Embryonic facial prominence (tissue), 1 donor: ENCODE measurements around the gene FLVCR1.
"Not testable (repeated sequence)": the region's sequence is repeated elsewhere in the genome, so short reads cannot be mapped to it uniquely, and the experiment has no call there.

Experiments
- DNase-seq: peaks from one replicate; pipeline ENCODE4 v3.0.0-alpha.2; 2016; ENCODE audit errors: extremely low spot score

Gene FLVCR1

DNA sequence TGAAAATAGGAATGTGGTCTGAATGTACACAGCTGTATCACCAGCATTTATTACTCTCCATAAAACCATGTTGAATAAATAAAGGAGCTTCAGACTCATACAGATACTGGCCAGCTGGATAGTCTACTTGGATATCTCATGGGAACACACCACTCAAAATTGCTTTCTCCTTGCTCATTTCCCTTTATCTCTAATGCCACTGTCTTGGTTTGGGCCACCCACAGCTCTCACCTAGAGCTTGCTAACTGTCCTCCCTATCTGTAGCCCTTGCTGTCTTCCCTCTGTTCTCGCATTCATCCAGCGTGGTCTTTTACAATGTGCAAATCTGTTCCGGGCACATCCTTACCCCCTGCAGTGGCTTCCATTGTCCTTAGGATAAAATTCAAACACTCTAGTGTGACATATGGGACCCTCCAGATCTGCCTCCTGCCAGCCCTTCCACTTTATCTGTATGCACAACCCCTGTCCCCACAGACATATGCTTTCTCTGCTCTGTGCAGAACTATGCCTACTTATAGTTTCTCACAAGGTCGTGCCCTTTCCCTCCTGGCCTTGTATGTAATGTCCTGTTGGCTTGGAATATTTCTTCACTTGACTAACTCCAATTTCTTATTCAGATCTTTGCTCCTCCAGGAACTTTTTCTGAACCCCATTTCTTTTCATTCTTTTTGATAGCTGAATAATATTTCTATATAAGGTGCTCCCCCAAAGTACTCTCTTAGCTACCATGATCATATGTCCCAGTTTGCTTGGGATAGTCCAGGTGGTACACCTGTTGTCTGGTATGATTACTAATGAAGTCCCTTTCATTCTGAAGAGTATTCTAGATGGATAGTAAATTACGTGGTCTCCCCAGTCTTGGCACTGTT is 2.9 kb downstream of the FLVCR1 start:
- DNase-seq: no peak

DNA sequence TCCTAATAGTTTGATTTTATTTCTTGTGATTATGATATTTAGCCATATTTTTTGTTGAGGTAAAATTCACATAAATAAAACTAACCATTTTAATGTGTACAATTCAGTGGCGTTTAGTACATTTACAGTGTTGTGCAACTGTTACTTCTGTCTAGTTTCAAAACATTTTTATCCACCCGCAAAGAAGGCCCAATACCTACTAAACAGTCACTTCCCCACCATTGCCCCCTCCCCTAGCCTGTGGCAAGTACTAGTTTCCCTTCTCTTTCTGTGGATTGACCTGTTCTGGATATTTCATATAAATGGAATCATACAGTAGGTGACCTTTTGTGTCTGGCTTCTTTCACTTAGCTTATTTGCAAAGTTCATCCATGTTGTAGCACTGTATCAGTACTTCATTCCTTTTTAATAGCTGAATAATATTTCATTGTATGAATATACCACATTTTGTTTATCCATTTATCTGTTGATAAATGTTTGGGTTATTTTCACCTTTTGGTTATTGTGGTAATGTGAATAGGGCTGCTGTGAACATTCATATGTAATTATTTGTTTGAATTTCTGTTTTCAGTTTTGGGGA is 4.1 kb downstream of the FLVCR1 start:
- no peak for DNase-seq

DNA sequence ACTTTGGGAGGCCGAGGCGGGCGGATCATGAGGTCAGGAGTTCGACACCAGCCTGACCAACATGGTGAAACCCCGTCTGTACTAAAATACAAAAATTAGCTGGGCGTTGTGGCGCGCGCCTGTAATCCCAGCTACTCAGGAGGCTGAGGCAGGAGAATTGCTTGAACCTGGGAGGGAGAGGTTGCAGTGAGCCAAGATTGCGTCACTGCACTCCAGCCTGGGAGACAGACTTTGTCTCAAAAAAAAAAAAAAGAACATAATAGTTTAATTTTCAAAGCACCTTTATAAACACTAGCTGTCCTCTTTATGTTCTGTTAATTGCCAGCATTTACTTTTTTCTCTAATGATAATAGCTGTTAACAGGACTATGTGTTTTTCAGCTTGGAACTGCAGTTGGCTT is 5.3 kb downstream of the FLVCR1 start:
- DNase-seq: not testable (repeated sequence)

DNA sequence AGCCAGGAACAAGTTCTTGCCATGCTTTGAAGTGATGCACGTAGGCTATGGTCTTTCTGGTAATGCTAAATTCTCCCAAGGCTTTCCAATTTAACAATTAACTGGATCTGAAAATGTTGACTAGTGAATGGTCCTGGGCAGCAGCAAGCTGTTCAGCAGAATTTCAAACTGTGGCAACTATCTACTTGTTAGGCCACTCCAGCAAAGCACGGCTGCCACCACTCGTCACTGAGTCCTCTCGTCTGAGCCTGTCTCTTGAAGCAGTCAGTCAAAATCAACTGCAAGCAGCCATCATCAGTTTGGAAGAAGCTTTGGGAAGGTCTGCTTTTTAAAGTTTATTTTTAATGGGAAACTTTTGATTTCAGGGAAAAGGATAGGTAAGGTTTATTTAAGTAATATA is 6.1 kb downstream of the FLVCR1 start:
- no peak for DNase-seq

DNA sequence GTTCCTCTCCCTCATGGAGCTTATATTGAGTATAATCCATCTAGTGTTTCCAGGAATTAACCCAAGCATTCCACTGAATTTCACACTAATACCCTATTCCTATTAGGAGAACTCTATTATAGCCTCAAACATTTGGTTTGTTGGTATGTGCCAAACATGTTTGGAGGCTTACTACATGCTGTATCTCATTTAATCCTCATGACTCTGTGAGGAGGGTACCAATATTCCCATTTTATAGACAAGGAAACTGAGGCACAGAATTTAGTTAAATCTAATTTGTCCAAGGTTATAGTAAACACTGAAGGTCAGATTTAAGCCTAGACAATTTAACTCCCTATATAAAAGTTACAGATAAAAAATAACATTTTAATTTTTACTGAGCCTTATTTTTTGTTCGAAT is 9.1 kb downstream of the FLVCR1 start:
- no peak for DNase-seq

DNA sequence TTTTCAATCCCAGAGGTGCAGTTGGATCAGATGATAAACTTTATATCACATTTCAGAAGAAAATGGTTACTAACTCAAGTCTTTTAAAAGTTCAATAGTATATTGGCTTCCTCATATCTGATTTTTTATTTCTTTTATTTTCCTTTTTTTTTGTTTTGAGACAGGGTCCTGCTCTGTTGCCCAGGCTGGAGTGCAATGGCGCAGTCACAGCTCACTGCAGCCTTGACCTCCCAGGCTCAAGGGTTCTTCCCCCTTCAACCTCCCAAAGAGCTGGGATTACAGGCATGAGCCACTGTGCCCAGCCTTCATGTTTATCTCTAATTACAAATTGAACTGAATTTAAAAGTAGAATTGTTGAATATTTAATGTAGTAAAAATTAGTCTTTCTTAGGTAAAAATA is 13.9 kb downstream of the FLVCR1 start:
- DNase-seq: no peak

DNA sequence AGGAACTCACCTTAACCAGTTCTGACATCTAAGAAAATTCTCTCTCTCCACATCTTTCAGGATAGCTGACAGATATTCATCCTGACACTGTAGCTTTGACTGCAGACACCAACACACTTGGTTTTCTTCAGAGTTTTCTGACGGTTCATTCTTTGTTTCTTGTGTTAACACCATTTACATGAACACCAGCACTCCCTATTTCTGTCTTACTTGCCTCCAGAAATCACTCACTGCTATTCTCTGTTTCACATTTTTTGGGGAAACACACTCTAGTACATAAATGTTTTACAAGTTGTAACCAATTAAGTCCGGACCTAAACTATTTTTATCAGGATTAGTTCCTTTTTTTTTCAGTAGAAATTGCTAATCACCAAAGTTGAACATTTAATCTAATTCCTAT is 15.4 kb downstream of the FLVCR1 start:
- no peak for DNase-seq

DNA sequence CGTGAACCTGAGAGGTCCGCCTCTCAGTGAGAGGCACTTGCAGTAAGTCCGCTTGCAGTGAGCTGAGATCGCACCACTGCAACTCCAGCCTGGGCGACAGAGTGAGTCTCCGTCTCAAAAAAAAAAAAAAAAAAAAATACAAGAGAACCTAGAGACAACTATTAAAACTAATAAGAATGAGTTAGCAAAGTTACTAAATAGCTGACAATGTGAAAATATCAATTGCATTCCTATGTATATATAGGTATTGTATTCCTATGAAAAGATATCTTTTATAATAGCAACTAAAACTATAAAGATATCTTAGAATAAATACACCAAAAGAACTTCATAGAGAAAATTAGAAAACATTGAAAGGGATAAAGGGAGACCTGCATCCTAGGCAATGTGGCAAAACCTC is 20.3 kb downstream of the FLVCR1 start:
- DNase-seq: no peak

DNA sequence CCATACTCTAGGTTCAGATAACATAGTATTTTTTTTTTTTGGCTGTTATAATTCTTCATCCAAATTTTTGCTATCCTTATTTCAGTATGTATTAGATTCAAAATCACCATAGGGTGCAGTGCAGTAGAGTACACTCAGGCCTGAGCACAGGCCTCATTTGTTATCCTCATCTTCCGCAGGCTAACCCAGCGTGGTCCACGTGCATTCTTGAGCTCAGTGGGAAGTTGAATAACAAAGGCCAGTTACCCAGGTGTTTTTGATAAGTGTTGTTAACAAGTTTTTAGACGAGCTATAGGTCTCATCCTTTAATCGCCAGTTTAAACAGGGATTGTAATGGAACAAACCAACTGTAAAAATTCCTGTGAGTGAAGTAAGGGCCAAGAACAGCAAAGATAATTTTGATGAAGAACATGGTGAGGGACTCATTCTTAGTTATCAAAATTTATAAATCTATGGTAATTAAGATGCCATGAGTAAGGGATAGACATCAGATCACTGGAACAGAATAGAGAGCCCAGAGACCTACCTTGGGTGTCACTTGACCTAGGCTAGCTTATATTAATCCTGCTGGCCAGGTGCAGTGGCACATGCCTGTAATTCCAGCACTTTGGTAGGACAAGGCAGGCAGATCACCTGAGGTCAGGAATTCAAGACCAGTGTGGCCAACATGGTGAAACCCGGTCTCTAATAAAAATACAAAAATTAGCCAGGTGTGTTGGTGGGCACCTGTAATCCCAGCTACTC is 22.0 kb downstream of the FLVCR1 start:
- DNase-seq: no peak

DNA sequence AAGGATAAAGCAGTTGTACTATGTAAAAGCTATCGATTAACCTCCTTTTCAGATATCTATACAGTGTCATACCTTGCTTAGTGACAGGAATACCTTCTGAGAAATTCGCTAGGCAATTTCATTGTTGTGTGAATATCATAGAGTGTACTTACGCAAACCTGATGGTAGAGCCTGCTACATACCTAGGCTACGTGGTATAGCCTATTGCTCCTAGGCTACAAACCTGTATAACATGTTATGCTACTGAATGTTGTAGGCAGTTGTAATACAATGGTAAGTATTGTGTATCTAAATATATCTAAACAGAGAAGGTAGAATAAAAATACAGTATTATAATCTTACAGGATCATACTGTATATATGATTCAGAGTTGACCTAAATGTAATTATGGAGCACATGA is 26.5 kb downstream of the FLVCR1 start:
- no peak for DNase-seq

DNA sequence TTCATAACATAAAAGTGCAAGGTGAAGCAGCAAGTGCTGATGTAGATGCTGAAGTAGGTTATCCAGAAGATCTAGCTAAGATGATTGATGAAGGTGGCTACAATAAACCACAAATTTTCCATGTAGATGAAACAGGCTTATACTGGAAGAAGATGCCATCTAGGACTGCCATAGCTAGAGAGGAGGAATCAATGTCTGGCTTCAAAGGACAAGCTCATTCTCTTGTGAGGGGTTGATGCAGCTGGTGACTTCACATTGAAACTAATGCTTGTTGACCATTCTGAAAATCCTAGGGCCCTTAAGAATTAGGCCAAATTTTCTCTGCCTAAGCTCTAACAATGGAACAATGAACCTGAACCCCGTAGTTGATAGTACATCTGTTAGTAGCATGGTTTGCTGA is 34.0 kb downstream of the FLVCR1 start:
- DNase-seq: no peak

DNA sequence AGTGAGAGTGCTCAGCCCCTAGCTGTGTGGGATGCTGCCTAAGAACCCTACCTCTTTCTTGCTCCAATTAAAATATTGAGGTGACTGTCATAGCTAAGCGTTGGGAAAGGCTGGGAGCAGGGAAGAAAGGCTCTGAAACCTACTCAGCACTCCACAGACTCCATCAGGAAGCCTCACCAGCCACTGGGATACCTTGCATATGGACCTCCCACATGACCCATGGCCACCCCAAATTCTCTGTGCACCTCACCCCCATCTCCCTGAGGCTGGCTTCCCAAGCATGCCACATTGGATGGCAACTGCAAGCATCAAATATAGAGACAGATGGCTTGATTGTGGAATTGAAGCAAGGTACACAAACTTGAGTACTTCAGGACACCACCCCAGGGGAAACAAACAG is 41.8 kb downstream of the FLVCR1 start:
- DNase-seq: no peak

DNA sequence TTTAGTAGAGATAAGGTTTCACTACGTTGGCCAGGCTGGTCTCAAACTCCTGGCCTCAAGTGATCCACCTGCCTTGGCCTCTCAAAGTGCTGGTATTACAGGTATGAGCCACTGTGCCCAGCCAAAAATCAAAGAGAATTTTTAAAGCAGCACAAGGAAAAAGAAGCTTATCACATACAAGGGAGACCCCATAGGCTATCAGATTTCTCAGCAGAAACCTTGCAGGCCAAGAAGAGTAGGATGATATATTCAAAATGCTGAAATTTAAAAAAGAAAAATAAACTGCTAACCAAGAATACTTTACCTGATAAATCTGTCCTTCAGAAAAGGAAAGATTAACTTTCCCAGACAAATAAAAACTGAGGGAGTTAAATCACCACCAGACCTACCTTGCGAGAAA is 43.2 kb downstream of the FLVCR1 start:
- no peak for DNase-seq

DNA sequence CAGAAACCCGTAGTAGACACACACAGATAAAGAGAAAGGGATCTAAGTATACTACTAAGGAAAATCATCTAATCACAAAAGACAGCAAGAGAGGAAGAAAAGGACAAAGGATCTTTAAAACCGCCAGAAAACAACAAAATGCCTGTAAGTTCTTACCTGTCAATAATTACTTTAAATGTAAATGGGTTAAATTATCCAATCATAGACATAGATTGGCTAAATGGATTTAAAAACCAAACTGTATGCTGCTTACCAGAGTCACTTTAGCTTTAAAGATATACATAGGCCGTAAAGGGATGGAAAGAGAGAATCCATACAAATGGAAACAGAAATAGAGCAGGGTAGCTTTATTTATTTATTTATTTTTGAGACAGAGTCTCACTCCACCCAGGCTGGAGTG is 44.0 kb downstream of the FLVCR1 start:
- DNase-seq: no peak

DNA sequence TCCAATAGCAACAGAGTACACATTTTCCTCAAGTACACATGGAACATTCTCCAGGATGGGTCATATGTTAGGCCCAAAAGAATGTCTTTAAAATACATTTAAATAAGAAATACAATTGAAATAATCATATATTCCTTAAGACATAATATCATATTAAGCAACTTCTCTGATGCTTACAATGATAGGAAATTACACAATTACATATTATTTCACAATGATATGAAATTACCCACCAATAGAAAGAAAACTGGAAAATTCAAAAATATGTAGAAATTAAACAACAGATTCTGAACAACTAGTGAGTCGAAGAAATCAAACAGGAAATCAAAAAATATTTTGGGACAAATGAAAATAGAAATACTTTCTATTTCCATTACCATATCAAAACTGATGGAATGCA is 45.6 kb downstream of the FLVCR1 start:
- DNase-seq: no peak

DNA sequence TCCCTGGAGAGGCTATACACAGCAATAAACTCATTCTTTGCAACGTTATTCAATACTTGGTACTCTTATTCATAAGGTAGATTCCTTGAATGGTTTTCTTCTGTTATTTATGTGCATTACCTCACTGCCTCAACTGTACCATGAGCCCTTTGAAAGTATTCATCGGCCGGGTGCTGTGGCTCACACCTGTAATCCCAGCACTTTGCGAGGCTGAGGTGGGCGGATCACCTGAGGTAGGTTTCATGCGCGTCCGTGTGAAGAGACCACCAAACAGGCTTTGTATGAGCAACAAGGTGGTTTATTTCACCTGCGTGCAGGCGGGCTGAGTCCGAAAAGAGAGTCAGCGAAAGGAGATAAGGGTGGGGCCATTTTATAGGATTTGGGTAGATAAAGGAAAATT is 50.0 kb downstream of the FLVCR1 start:
- DNase-seq: not testable (repeated sequence)

DNA sequence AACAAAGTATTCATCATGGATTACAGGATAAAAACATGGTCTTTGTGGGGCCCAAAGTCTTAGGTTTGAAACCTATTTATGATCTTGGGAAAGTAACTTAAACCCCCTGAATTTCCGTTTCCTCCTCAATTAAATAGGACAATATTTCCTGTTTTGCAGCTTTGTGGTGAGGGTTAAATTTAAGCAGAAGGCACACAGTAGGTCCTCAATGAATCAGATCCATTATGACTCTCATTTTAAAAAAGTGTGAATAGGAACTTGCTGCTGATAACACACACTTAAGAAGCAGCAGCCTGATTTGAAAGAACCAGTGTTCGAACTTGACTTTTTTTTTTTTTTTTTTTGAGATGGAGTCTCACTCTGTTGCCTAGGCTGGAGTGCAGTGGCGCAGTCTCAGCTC is 50.9 kb downstream of the FLVCR1 start:
- DNase-seq: no peak

DNA sequence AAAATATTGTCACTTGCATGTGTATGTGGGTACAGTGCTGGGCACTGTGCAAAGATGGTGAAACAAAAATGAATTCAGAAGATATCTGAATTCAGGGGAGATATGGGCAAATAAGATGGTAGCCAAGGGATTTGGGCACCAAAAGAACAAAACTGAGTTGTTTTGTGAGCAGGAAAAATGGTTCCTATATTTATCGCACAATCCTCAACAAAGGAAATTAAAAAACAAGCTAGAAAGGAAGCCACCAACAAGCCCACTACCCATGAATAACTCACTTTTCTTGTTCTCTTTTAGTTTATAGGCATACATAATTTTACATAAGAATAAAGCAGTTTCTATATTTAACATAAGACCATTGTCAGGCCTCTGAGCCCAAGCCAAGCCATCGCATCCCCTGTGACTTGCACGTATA is 51.6 kb downstream of the FLVCR1 start:
- DNase-seq: no peak

DNA sequence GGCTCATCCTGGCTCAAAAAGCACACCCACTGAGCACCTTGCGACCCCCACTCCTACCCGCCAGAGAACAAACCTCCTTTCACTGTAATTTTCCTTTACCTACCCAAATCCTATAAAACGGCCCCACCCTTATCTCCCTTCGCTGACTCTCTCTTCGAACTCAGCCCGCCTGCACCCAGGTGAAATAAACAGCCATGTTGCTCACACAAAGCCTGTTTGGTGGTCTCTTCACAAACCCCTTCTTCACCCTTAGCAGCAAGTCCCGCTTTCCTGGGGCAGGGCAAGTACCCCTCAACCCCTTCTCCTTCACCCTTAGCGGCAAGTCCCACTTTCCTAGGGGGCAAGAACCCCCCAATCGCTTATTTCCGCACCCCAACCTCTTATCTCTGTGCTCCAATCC is 52.1 kb downstream of the FLVCR1 start:
- DNase-seq: not testable (repeated sequence)

DNA sequence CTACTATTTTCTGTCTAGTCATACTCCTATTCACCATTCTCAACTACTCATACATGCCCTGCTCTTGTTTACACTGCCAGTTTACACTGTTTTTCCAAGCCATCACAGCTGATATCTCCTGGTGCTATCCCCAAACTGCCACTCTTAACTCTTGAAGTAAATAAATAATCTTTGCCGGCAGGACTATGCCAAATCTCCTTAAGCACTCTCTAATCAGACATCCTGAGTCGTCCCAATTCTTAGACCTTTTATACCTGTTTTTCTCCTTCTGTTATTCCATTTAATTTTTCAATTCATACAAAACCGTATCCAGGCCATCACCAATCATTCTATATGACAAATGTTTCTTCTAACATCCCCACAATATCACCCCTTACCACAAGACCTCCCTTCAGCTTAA is 55.6 kb downstream of the FLVCR1 start:
- not testable (repeated sequence) for DNase-seq

DNA sequence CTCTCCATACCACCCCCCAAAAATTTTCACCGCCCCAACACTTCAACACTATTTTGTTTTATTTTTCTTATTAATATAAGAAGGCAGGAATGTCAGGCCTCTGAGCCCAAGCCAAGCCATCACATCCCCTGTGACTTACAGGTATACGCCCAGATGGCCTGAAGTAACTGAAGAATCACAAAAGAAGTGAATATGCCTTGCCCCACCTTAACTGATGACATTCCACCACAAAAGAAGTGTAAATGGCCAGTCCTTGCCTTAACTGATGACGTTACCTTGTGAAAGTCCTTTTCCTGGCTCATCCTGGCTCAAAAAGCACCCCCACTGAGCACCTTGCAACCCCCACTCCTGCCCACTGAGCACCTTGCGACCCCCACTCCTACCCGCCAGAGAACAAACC is 56.0 kb downstream of the FLVCR1 start:
- DNase-seq: not testable (repeated sequence)

DNA sequence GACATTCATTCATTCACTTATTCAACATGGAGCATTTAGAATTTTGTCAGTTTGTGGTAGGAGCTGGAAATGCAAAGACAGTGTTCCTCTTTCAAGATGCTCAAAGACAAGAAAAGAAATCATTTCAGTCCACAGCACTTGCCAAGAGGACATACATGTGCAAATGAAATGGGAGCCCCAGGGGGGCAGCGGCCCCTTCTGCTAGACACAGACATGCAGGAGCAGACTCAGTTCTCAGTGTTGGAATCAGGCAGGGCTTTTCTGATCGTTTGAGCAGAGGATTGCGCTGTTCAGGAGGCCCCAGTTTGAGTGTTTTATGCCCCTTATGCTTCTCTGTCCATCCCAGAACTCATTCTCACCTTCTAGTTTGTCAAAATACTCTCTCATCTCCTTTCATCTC is 56.7 kb downstream of the FLVCR1 start:
- no peak for DNase-seq
